B cell (primary cell): Measurements from ENCODE around the gene EXOC6B.

ENCODE experiments used
- EZH2 ChIP-seq: IDR thresholded peaks from 2 replicates; pipeline ENCODE4 v1.6.1; 2012; ENCODE audit warnings: borderline replicate concordance, low read depth, mild to moderate bottlenecking, moderate library complexity, low read length; ENCODE audit not compliant: insufficient read depth, poor library complexity, severe bottlenecking
- TF ChIP-seq, protein P1 (sequence below): fragments of 200-600 bp; IDR thresholded peaks from one replicate; pipeline ENCODE4 v1.8.0; 2022; ENCODE audit warnings: antibody characterized with exemption, mild to moderate bottlenecking

DNA sequence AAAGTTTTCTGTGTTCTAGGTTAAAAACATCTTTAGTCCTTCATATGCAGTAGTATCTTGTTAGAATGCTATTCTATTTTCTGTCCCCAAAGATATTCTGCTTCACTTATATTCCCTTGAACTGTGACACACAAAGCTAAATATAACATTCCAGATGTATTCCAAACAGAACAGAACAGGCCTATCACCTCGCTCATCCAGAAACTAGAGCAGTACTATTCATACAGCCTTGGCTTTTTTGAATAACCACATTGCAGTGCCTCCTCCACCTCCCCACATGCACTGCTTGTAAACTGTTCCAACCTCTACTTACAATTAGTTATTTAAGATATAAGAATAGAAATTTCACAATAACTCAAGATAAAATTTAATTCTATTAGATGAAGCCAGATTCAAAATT, 196.8 kb downstream of the EXOC6B start:
- TF ChIP-seq, protein P1, sequence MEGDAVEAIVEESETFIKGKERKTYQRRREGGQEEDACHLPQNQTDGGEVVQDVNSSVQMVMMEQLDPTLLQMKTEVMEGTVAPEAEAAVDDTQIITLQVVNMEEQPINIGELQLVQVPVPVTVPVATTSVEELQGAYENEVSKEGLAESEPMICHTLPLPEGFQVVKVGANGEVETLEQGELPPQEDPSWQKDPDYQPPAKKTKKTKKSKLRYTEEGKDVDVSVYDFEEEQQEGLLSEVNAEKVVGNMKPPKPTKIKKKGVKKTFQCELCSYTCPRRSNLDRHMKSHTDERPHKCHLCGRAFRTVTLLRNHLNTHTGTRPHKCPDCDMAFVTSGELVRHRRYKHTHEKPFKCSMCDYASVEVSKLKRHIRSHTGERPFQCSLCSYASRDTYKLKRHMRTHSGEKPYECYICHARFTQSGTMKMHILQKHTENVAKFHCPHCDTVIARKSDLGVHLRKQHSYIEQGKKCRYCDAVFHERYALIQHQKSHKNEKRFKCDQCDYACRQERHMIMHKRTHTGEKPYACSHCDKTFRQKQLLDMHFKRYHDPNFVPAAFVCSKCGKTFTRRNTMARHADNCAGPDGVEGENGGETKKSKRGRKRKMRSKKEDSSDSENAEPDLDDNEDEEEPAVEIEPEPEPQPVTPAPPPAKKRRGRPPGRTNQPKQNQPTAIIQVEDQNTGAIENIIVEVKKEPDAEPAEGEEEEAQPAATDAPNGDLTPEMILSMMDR: no peak
- TF ChIP-seq EZH2: no peak
